Neural progenitor cell (in vitro differentiated cells): ENCODE data around the gene LMX1B.

ENCODE experiments used
- EZH2 ChIP-seq: fragments of 200-600 bp; sonication (generic); IDR thresholded peaks from 2 replicates; pipeline ENCODE4 v1.6.1; 2017; ENCODE audit warnings: antibody characterized with exemption, mild to moderate bottlenecking, moderate library complexity
- EZH2phosphoT487 ChIP-seq: fragments of 200-600 bp; sonication (generic); IDR thresholded peaks from 2 replicates; pipeline ENCODE4 v1.6.1; 2017; ENCODE audit warnings: antibody characterized with exemption
- TF ChIP-seq, protein P1 (sequence below): fragments of 200-600 bp; sonication (generic); IDR thresholded peaks from 2 replicates; pipeline ENCODE4 v1.5.1; 2017; ENCODE audit warnings: antibody characterized with exemption, mild to moderate bottlenecking

DNA sequence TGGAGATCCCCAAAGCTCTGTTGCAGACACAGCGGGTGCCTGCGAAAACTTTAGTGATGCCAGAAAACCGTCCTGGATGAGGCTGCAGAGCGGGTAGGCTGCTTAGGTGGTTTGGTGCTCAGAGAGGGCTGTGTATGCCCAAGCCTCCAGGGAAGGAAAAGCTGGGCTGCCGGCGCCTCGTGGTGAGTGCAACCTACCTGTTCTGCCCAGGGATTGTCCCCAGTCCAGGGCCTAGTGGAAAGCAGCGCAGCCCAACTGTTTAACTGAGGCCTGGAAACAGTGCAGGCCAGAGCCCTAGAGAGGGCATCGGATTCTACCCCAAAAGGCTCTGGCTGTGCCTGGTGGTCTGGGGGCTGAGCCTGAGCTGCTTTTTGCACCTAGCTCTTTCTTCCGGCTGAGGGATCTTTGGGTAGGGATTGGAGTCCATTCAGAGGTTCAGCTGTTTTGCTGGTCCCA lies 2.8 kb downstream of the LMX1B start:
- TF ChIP-seq, protein P1, sequence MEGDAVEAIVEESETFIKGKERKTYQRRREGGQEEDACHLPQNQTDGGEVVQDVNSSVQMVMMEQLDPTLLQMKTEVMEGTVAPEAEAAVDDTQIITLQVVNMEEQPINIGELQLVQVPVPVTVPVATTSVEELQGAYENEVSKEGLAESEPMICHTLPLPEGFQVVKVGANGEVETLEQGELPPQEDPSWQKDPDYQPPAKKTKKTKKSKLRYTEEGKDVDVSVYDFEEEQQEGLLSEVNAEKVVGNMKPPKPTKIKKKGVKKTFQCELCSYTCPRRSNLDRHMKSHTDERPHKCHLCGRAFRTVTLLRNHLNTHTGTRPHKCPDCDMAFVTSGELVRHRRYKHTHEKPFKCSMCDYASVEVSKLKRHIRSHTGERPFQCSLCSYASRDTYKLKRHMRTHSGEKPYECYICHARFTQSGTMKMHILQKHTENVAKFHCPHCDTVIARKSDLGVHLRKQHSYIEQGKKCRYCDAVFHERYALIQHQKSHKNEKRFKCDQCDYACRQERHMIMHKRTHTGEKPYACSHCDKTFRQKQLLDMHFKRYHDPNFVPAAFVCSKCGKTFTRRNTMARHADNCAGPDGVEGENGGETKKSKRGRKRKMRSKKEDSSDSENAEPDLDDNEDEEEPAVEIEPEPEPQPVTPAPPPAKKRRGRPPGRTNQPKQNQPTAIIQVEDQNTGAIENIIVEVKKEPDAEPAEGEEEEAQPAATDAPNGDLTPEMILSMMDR = no peak
- no peak for TF ChIP-seq EZH2phosphoT487
- TF ChIP-seq EZH2 = no peak
